Fibroblast of the conjunctiva (primary cell): ENCODE measurements around the gene PALD1.

Source experiments
- DNase-seq: peaks from one replicate; pipeline ENCODE4 v3.0.0-alpha.2; 2010; ENCODE audit warnings: low read depth

Gene PALD1

GRCh38 chr10:70537398-70538194 lies 59.0 kb downstream of the PALD1 start:
- DNase-seq, result no peak

GRCh38 chr10:70538195-70538520 lies 59.6 kb downstream of the PALD1 start:
- DNase-seq, result no peak

- no peak for DNase-seq
These were observed 60.3 kb downstream of the PALD1 start for GRCh38 chr10:70538731-70539338.

GRCh38 chr10:70539471-70539870 lies 60.9 kb downstream of the PALD1 start:
- DNase-seq, result no peak

- DNase-seq, result no peak
These were observed 61.7 kb downstream of the PALD1 start for GRCh38 chr10:70540089-70540788.

GRCh38 chr10:70540789-70541360 lies 62.3 kb downstream of the PALD1 start:
- DNase-seq, result no peak

GRCh38 chr10:70541736-70542564 lies 63.4 kb downstream of the PALD1 start:
- no peak for DNase-seq

- DNase-seq, result no peak
These were observed 64.0 kb downstream of the PALD1 start for GRCh38 chr10:70542565-70542938.

GRCh38 chr10:70543911-70544310 lies 65.3 kb downstream of the PALD1 start:
- DNase-seq, result no peak

- DNase-seq, result no peak
These were observed 66.1 kb downstream of the PALD1 start for GRCh38 chr10:70544431-70545340.

GRCh38 chr10:70546584-70546983 lies 68.0 kb downstream of the PALD1 start:
- no peak for DNase-seq

GRCh38 chr10:70549351-70549961 lies 70.9 kb downstream of the PALD1 start:
- no peak for DNase-seq

- peak; percentile 39 for DNase-seq
These were observed 71.4 kb downstream of the PALD1 start for GRCh38 chr10:70549962-70550458.

- no peak for DNase-seq
These were observed 71.9 kb downstream of the PALD1 start for GRCh38 chr10:70550459-70550858.

GRCh38 chr10:70551466-70551865 lies 72.9 kb downstream of the PALD1 start:
- DNase-seq, result no peak

GRCh38 chr10:70551971-70552422 lies 73.4 kb downstream of the PALD1 start:
- peak; percentile 76 for DNase-seq

- DNase-seq, result no peak
These were observed 74.0 kb downstream of the PALD1 start for GRCh38 chr10:70552586-70552985.

- DNase-seq, result no peak
These were observed 76.8 kb downstream of the PALD1 start for GRCh38 chr10:70555371-70555770.

GRCh38 chr10:70557086-70557845 lies 78.7 kb downstream of the PALD1 start:
- DNase-seq, result no peak
